Endothelial cell of umbilical vein (primary cell): ENCODE results near the gene RAB40AL. TPM values are rescaled to one million over a fixed set of nuclear protein-coding genes. Genes with fewer than 3 reads are reported as not detected.
"Not testable (repeated sequence)": the region's sequence is repeated elsewhere in the genome, so short reads cannot be mapped to it uniquely, and the experiment has no call there.

Experiments
- BruUV-seq: library from RNA; stranded (reverse); fragments of 400-500 nt; replicated peaks from 2 replicates; lab custom pipeline; 2021; lab: Mats Ljungman, UMichigan
- CTCF ChIA-PET: fragments of 300-600, 350-600 bp; sonication (Branson Sonifier 250); formaldehyde crosslinking; loops from one replicate; lab custom pipeline; 2021; ENCODE audit warnings: antibody characterized with exemption, inconsistent platforms; lab: Charles Lee
- POLR2A ChIA-PET: fragments of 300-600, 350-600 bp; sonication (Branson Sonifier 250); formaldehyde crosslinking; loops from one replicate; lab custom pipeline; 2021; ENCODE audit warnings: antibody characterized with exemption, inconsistent platforms; lab: Charles Lee
- DNase-seq: peaks from one replicate; pipeline ENCODE4 v3.0.0-alpha.2; 2011; ENCODE audit warnings: low read depth, low spot score
- FAIRE-seq: peaks from 2 replicates; lab custom pipeline; 2011; peaks lifted over from hg19 to GRCh38; lab: Jason Lieb, UNC
- H2AFZ ChIP-seq: 2 replicates; pipeline ENCODE4 v1.6.0; 2012; ENCODE audit warnings: low read depth, low read length, control low read depth, inconsistent platforms
- H3K27ac ChIP-seq: 2 replicates; pipeline ENCODE4 v1.5.1; 2011; ENCODE audit warnings: low read depth, mild to moderate bottlenecking, control low read depth, low read length, moderate library complexity; ENCODE audit not compliant: insufficient read depth
- H3K27me3 ChIP-seq, 2 experiments: 2 replicates each; pipeline versions ENCODE4 v1.6.0 to v1.6.1; 2011; ENCODE audit warnings: low read length in 2 of 2, mixed read lengths in 1 of 2; ENCODE audit not compliant: control insufficient read depth in 2 of 2, insufficient read depth in 2 of 2
- H3K36me3 ChIP-seq, 2 experiments: 2 replicates in 1 of 2; 3 replicates in 1 of 2; pipeline ENCODE4 v1.5.1; 2011; ENCODE audit warnings: low read length in 2 of 2, mild to moderate bottlenecking in 1 of 2, moderate library complexity in 1 of 2; ENCODE audit not compliant: control insufficient read depth in 2 of 2, insufficient read depth in 2 of 2; ENCODE audit errors: extremely low read depth in 1 of 2
- H3K4me1 ChIP-seq: 3 replicates; pipeline ENCODE4 v1.5.1; 2011; ENCODE audit warnings: mild to moderate bottlenecking, low read length; ENCODE audit not compliant: control insufficient read depth, insufficient read depth; ENCODE audit errors: extremely low read depth
- H3K4me2 ChIP-seq: 2 replicates; pipeline ENCODE4 v1.6.1; 2011; ENCODE audit warnings: low read length, control low read depth, mixed read lengths; ENCODE audit not compliant: insufficient read depth
- H3K4me3 ChIP-seq, 3 experiments: fragments of 200-600 bp in 1 of 3; sonication (generic), shearing (Covaris generic) in 1 of 3; replicated peaks in 1 of 3; 2 replicates each; pipeline ENCODE4 v1.5.1; 2011 to 2016; ENCODE audit warnings: control low read depth in 3 of 3, low read length in 3 of 3, mild to moderate bottlenecking in 2 of 3, inconsistent platforms in 1 of 3, low read depth in 1 of 3, moderate library complexity in 1 of 3; ENCODE audit not compliant: insufficient read depth in 1 of 3
- H3K79me2 ChIP-seq: 2 replicates; pipeline ENCODE4 v1.6.0; 2012; ENCODE audit warnings: low read length, inconsistent platforms; ENCODE audit not compliant: control insufficient read depth, insufficient read depth
- H3K9ac ChIP-seq: replicated peaks from 2 replicates; pipeline ENCODE3; 2011; ENCODE audit warnings: low read length, control low read depth; ENCODE audit not compliant: insufficient read depth; ENCODE audit errors: extremely low read depth
- H3K9me1 ChIP-seq: replicated peaks from 3 replicates; pipeline ENCODE4 v1.6.0; 2011; ENCODE audit warnings: mild to moderate bottlenecking, low read length; ENCODE audit not compliant: control insufficient read depth, insufficient read depth; ENCODE audit errors: extremely low read depth
- H3K9me3 ChIP-seq: replicated peaks from 2 replicates; pipeline ENCODE4 v1.5.1; 2012; ENCODE audit warnings: low read length, inconsistent platforms; ENCODE audit not compliant: control insufficient read depth, insufficient read depth
- H4K20me1 ChIP-seq: replicated peaks from 2 replicates; pipeline ENCODE3; 2011; ENCODE audit warnings: mild to moderate bottlenecking, low read length; ENCODE audit not compliant: control insufficient read depth, insufficient read depth; ENCODE audit errors: extremely low read depth
- EZH2 ChIP-seq: IDR thresholded peaks from 2 replicates; pipeline ENCODE4 v1.6.1; 2012; ENCODE audit warnings: borderline replicate concordance, low read depth, mild to moderate bottlenecking, moderate library complexity, low read length, inconsistent platforms; ENCODE audit not compliant: severe bottlenecking
- GATA2 ChIP-seq: IDR thresholded peaks from 2 replicates; pipeline ENCODE4 v1.7.0; 2011; ENCODE audit warnings: low read depth, mild to moderate bottlenecking, moderate library complexity, mixed read lengths, low read length; ENCODE audit not compliant: insufficient read length, insufficient read depth
- POLR2A ChIP-seq: IDR thresholded peaks from 2 replicates; pipeline ENCODE4 v1.6.1; 2012; ENCODE audit warnings: low read depth, mild to moderate bottlenecking, control low read depth, low read length
- dilution Hi-C: fragments of 300-500 bp; cut with MboI; formaldehyde crosslinking; loops from one replicate; pipeline ENCODE4 v1.15.0; 2019; ENCODE audit warnings: low sequenced_read_pairs; ENCODE audit not compliant: extremely low pct_ligation_motif_present
- intact Hi-C: fragments of 100-400 bp; cut with micrococcal nuclease; formaldehyde crosslinking; loops from one replicate; pipeline ENCODE4 v1.10.0; 2022
- polyA plus RNA-seq, 4 experiments: library from polyadenylated mRNA; depleted of rRNA in 3 of 4; stranded (reverse) in 3 of 4; unstranded in 1 of 4; fragments of >200 nt; gene quantifications; 2 replicates each; pipeline versions ENCODE4 v1.2.1 to v1.2.3, GENCODE V29; 2011 to 2012; ENCODE audit warnings: missing spikeins in 1 of 4
- total RNA-seq: library from RNA; stranded (reverse); gene quantifications from 2 replicates; pipeline ENCODE4 v1.2.3, GENCODE V29; 2021
- TF ChIP-seq, protein P1 (sequence below): IDR thresholded peaks from 2 replicates; pipeline ENCODE4 v1.6.1; 2011; ENCODE audit not compliant: insufficient read depth, insufficient read length

The RAB40AL gene
- total and polyA plus RNA-seq, 2 donors (not counting 3 experiments of a cell fraction or from before 2014, with no cell fraction given), result 0.68 to 1.4 TPM

- CTCF ChIA-PET, H3K4me1 ChIP-seq, intact Hi-C loops, H3K9ac ChIP-seq, DNase-seq, H4K20me1 ChIP-seq, H3K9me1 ChIP-seq, H3K27me3 ChIP-seq, H3K36me3 ChIP-seq, BruUV-seq, FAIRE-seq, H3K79me2 ChIP-seq, H3K9me3 ChIP-seq, H2AFZ ChIP-seq, H3K4me2 ChIP-seq, H3K27ac ChIP-seq, H3K4me3 ChIP-seq, POLR2A ChIA-PET, dilution Hi-C loops: not testable (repeated sequence)
Measured at GRCh38 chrX:102971536-102971935, 34.5 kb downstream of the RAB40AL start.

DNA sequence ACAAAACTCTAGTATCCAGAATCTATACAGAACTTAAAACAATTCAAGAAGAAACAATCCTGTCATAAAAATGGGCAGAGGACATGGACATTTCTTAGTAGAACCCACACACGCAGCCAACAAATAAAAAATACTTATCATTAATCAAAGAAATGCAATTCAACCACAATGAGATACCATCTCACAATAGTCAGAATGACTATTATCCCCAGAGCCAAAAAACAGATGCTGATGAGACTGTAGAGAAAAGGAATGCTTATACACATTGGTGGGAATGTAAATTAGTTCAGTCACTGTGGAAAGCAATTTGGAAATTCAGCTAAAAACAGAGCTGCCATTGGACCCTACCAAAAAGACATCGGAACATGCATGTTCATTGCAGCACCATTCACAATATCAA, 37.9 kb downstream of the RAB40AL start:
- H3K4me2 ChIP-seq, result no peak overlapping the region
- no peaks in the 10 kb centered on the region for H3K9me3 ChIP-seq
- dilution Hi-C loops, result no loop called here
- no peaks in the 10 kb centered on the region for H3K36me3 ChIP-seq
- no peak for DNase-seq
- no peak for FAIRE-seq
- no peak overlapping the region for H2AFZ ChIP-seq
- H4K20me1 ChIP-seq, result no peaks in the 10 kb centered on the region
- TF ChIP-seq EZH2 (no peak), POLR2A (no peak), GATA2 (no peak)
- TF ChIP-seq, protein P1, sequence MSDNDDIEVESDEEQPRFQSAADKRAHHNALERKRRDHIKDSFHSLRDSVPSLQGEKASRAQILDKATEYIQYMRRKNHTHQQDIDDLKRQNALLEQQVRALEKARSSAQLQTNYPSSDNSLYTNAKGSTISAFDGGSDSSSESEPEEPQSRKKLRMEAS, result no peak
- no peaks in the 10 kb centered on the region for H3K4me1 ChIP-seq
- no TSS peak for BruUV-seq
- no peak overlapping the region for H3K27ac ChIP-seq
- no peak overlapping the region for H3K4me3 ChIP-seq
- H3K9me1 ChIP-seq, result no peaks in the 10 kb centered on the region
- ChIA-PET POLR2A (no interaction called here), CTCF (interaction anchor here (1.0 kb wide), 1 partner anchor 24 kb away, joined by 4 read pairs; no protein-coding TSS in a partner anchor)
- H3K9ac ChIP-seq, result no peak overlapping the region
- intact Hi-C loops, result no loop called here
- H3K27me3 ChIP-seq, result no peaks in the 10 kb centered on the region
- H3K79me2 ChIP-seq, result no peaks in the 10 kb centered on the region
